ENCODE results near the gene SERPIND1.

The SERPIND1 gene

DNA sequence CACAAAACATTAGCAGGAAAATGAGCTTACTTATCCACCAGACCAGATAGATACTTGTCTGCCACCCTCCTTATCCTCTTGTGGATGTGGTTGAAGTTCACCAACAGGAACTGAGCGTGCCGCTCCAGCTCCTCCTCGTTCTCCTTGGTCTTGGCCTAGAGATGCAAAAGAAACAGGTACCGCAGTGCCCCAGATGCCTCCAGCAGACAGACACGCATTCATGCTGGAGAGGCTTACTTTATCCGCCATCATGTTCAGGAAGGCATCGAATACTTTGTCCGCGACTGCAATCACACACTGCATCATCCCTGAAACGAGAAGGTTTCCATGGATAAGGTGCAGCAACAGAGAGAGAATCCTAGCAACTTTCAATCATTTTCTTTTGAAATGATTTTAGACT, 21.0 kb upstream of the SERPIND1 start:
- ChIA-PET CTCF (interaction anchor here (0.9 kb wide), 2 partner anchors 8 to 9 kb away, joined by 4 read pairs; no protein-coding TSS in a partner anchor), POLR2A (no interaction called here)
- WGBS (ENCODE audit: insufficient coverage), result 99% methylated on average over 9 of the region's 10 CpGs
- Histone ChIP-seq H3K4me3 (ENCODE audit: control insufficient read depth in 1 of 7, extremely low read depth in 1 of 7, insufficient read depth in 4 of 7, low read depth in 2 of 7, low read length in 6 of 7) (no peak overlapping the region), H3K27ac (ENCODE audit: insufficient read depth in 1 of 2, low read depth in 1 of 2, low read length in 2 of 2, poor library complexity in 1 of 2, severe bottlenecking in 2 of 2) (no peak overlapping the region), H3K36me3 (ENCODE audit: control insufficient read depth in 4 of 4, insufficient read depth in 4 of 4, low read length in 3 of 4) (peaks cover 12 to 67% (median 36%) of the 10 kb centered on the region in 4 experiments), H3K27me3 (replicated peaks in 2 of 5; ENCODE audit: control insufficient read depth in 4 of 5, insufficient read depth in 5 of 5, low read length in 4 of 5) (no peaks in the 10 kb centered on the region), H3K9me3 (ENCODE audit: control extremely low read depth in 1 of 5, control insufficient read depth in 4 of 5, insufficient read depth in 2 of 5, low read depth in 1 of 5, low read length in 4 of 5) (no peaks in the 10 kb centered on the region), H3K4me1 (ENCODE audit: control extremely low read depth in 1 of 4, control insufficient read depth in 4 of 4, insufficient read depth in 4 of 4, low read length in 3 of 4) (peaks cover 0 to 5% (median 1%) of the 10 kb centered on the region in 4 experiments)
- DNase-seq, result no peak

- DNase-seq, result no peak
- Histone ChIP-seq H3K4me3 (ENCODE audit: control insufficient read depth in 1 of 7, extremely low read depth in 1 of 7, insufficient read depth in 4 of 7, low read depth in 2 of 7, low read length in 6 of 7) (no peak overlapping the region), H3K9me3 (ENCODE audit: control extremely low read depth in 1 of 5, control insufficient read depth in 4 of 5, insufficient read depth in 2 of 5, low read depth in 1 of 5, low read length in 4 of 5) (no peaks in the 10 kb centered on the region), H3K36me3 (ENCODE audit: control insufficient read depth in 4 of 4, insufficient read depth in 4 of 4, low read length in 3 of 4) (peaks cover 12 to 52% (median 24%) of the 10 kb centered on the region in 4 experiments), H3K4me1 (ENCODE audit: control extremely low read depth in 1 of 4, control insufficient read depth in 4 of 4, insufficient read depth in 4 of 4, low read length in 3 of 4) (no peaks in the 10 kb centered on the region), H3K27ac (ENCODE audit: insufficient read depth in 1 of 2, low read depth in 1 of 2, low read length in 2 of 2, poor library complexity in 1 of 2, severe bottlenecking in 2 of 2) (no peak overlapping the region), H3K27me3 (replicated peaks in 2 of 5; ENCODE audit: control insufficient read depth in 4 of 5, insufficient read depth in 5 of 5, low read length in 4 of 5) (no peaks in the 10 kb centered on the region)
- ChIA-PET POLR2A (interaction anchor here (0.6 kb wide), 1 partner anchor 909 kb away, joined by 5 read pairs; the partner anchor contains the start of gene PPIL2), CTCF (interaction anchor here (0.6 to 1.1 kb wide), 4 partner anchors 14 to 923 kb away, joined by 3 to 4 read pairs (median 4); no protein-coding TSS in a partner anchor)
- WGBS (ENCODE audit: insufficient coverage), result 100% methylated on average over 2 of the region's 3 CpGs
Measured at GRCh38 chr22:20756846-20757245, 17.1 kb upstream of the SERPIND1 start.

GRCh38 chr22:20758688-20759087, 15.2 kb upstream of the SERPIND1 start:
- ChIA-PET POLR2A (no interaction called here), CTCF (interaction anchor here (0.6 to 1.1 kb wide), 3 partner anchors 8 to 16 kb away, joined by 3 to 5 read pairs (median 4); no protein-coding TSS in a partner anchor)
- Histone ChIP-seq H3K4me1 (ENCODE audit: control extremely low read depth in 1 of 4, control insufficient read depth in 4 of 4, insufficient read depth in 4 of 4, low read length in 3 of 4) (no peaks in the 10 kb centered on the region), H3K4me3 (ENCODE audit: control insufficient read depth in 1 of 7, extremely low read depth in 1 of 7, insufficient read depth in 4 of 7, low read depth in 2 of 7, low read length in 6 of 7) (no peak overlapping the region), H3K27me3 (replicated peaks in 2 of 5; ENCODE audit: control insufficient read depth in 4 of 5, insufficient read depth in 5 of 5, low read length in 4 of 5) (no peaks in the 10 kb centered on the region), H3K36me3 (ENCODE audit: control insufficient read depth in 4 of 4, insufficient read depth in 4 of 4, low read length in 3 of 4) (peaks cover 5 to 52% (median 27%) of the 10 kb centered on the region in 4 experiments), H3K27ac (ENCODE audit: insufficient read depth in 1 of 2, low read depth in 1 of 2, low read length in 2 of 2, poor library complexity in 1 of 2, severe bottlenecking in 2 of 2) (no peak overlapping the region), H3K9me3 (ENCODE audit: control extremely low read depth in 1 of 5, control insufficient read depth in 4 of 5, insufficient read depth in 2 of 5, low read depth in 1 of 5, low read length in 4 of 5) (no peaks in the 10 kb centered on the region)
- WGBS (ENCODE audit: insufficient coverage), result 100% methylated on average over 2 of the region's 2 CpGs
- DNase-seq, result no peak

DNA sequence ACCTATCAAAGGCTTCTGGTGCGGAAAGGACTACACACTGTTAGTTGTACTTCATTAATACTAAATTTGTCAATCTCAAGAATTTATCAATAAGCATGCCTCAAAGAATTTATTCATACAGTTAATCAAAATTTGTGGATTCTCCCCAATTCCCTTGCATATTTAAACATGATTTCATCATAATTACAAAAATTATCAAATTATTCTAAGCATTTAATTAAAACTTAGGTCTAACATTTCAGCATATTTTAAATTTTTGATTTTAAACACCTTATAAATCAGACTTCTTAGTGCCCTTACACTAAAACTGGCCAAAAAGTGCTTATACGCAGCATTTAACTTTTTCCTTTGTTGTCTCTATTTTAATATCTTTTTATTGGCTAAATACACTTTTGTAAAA, 13.8 kb upstream of the SERPIND1 start:
- Histone ChIP-seq H3K4me1 (ENCODE audit: control extremely low read depth in 1 of 4, control insufficient read depth in 4 of 4, insufficient read depth in 4 of 4, low read length in 3 of 4) (no peaks in the 10 kb centered on the region), H3K9me3 (ENCODE audit: control extremely low read depth in 1 of 5, control insufficient read depth in 4 of 5, insufficient read depth in 2 of 5, low read depth in 1 of 5, low read length in 4 of 5) (no peaks in the 10 kb centered on the region), H3K27me3 (replicated peaks in 2 of 5; ENCODE audit: control insufficient read depth in 4 of 5, insufficient read depth in 5 of 5, low read length in 4 of 5) (no peaks in the 10 kb centered on the region), H3K4me3 (ENCODE audit: control insufficient read depth in 1 of 7, extremely low read depth in 1 of 7, insufficient read depth in 4 of 7, low read depth in 2 of 7, low read length in 6 of 7) (no peak overlapping the region), H3K27ac (ENCODE audit: insufficient read depth in 1 of 2, low read depth in 1 of 2, low read length in 2 of 2, poor library complexity in 1 of 2, severe bottlenecking in 2 of 2) (no peak overlapping the region), H3K36me3 (ENCODE audit: control insufficient read depth in 4 of 4, insufficient read depth in 4 of 4, low read length in 3 of 4) (peaks cover 15 to 63% (median 39%) of the 10 kb centered on the region in 4 experiments)
- no CpG with 5 or more reads among the region's 2 CpGs for WGBS (ENCODE audit: insufficient coverage)
- POLR2A ChIA-PET, result interaction anchor here (0.7 kb wide), 1 partner anchor 31 kb away, joined by 3 read pairs; no protein-coding TSS in a partner anchor
- no peak for DNase-seq
- CTCF ChIA-PET, result no interaction called here

GRCh38 chr22:20761536-20761935, 12.4 kb upstream of the SERPIND1 start:
- H3K36me3 ChIP-seq (ENCODE audit: control insufficient read depth in 4 of 4, insufficient read depth in 4 of 4, low read length in 3 of 4), result peaks cover 17 to 70% (median 45%) of the 10 kb centered on the region in 4 experiments
- H3K27ac ChIP-seq (ENCODE audit: insufficient read depth in 1 of 2, low read depth in 1 of 2, low read length in 2 of 2, poor library complexity in 1 of 2, severe bottlenecking in 2 of 2), result no peak overlapping the region
- ChIA-PET CTCF (interaction anchor here (1.2 to 1.4 kb wide), 2 partner anchors 9 to 20 kb away, joined by 3 to 4 read pairs; no protein-coding TSS in a partner anchor), POLR2A (no interaction called here)
- WGBS (ENCODE audit: insufficient coverage), result 100% methylated on average over 2 of the region's 2 CpGs
- no peak for DNase-seq
- H3K9me3 ChIP-seq (ENCODE audit: control extremely low read depth in 1 of 5, control insufficient read depth in 4 of 5, insufficient read depth in 2 of 5, low read depth in 1 of 5, low read length in 4 of 5), result no peaks in the 10 kb centered on the region
- H3K27me3 ChIP-seq (replicated peaks in 2 of 5; ENCODE audit: control insufficient read depth in 4 of 5, insufficient read depth in 5 of 5, low read length in 4 of 5), result no peaks in the 10 kb centered on the region
- no peaks in the 10 kb centered on the region for H3K4me1 ChIP-seq (ENCODE audit: control extremely low read depth in 1 of 4, control insufficient read depth in 4 of 4, insufficient read depth in 4 of 4, low read length in 3 of 4)
- H3K4me3 ChIP-seq (ENCODE audit: control insufficient read depth in 1 of 7, extremely low read depth in 1 of 7, insufficient read depth in 4 of 7, low read depth in 2 of 7, low read length in 6 of 7), result no peak overlapping the region

- H3K4me1 ChIP-seq (ENCODE audit: control extremely low read depth in 1 of 4, control insufficient read depth in 4 of 4, insufficient read depth in 4 of 4, low read length in 3 of 4), result no peaks in the 10 kb centered on the region
- DNase-seq, result no peak
- WGBS (ENCODE audit: insufficient coverage), result 100% methylated on average over 6 of the region's 7 CpGs
- H3K36me3 ChIP-seq (ENCODE audit: control insufficient read depth in 4 of 4, insufficient read depth in 4 of 4, low read length in 3 of 4), result peaks cover 17 to 66% (median 46%) of the 10 kb centered on the region in 4 experiments
- CTCF ChIA-PET, result interaction anchor here (1.1 to 1.4 kb wide), 2 partner anchors 10 to 21 kb away, joined by 3 to 4 read pairs; no protein-coding TSS in a partner anchor
- no peak overlapping the region for H3K4me3 ChIP-seq (ENCODE audit: control insufficient read depth in 1 of 7, extremely low read depth in 1 of 7, insufficient read depth in 4 of 7, low read depth in 2 of 7, low read length in 6 of 7)
- H3K27me3 ChIP-seq (replicated peaks in 2 of 5; ENCODE audit: control insufficient read depth in 4 of 5, insufficient read depth in 5 of 5, low read length in 4 of 5), result no peaks in the 10 kb centered on the region
- H3K9me3 ChIP-seq (ENCODE audit: control extremely low read depth in 1 of 5, control insufficient read depth in 4 of 5, insufficient read depth in 2 of 5, low read depth in 1 of 5, low read length in 4 of 5), result no peaks in the 10 kb centered on the region
- POLR2A ChIA-PET, result no interaction called here
- H3K27ac ChIP-seq (ENCODE audit: insufficient read depth in 1 of 2, low read depth in 1 of 2, low read length in 2 of 2, poor library complexity in 1 of 2, severe bottlenecking in 2 of 2), result no peak overlapping the region
Measured at GRCh38 chr22:20762233-20762796, 11.6 kb upstream of the SERPIND1 start.
